RKO (cell line): ENCODE measurements around the gene SLIT3.

Experiments used
- DNase-seq: peaks from one replicate; pipeline ENCODE4 v3.0.0-alpha.2; 2016; ENCODE audit warnings: low spot score

Gene SLIT3

GRCh38 chr5:168829922-168830417, 471.0 kb downstream of the SLIT3 start:
- no peak for DNase-seq

GRCh38 chr5:168829044-168829443, 471.9 kb downstream of the SLIT3 start:
- no peak for DNase-seq

GRCh38 chr5:168827636-168828035, 473.3 kb downstream of the SLIT3 start:
- DNase-seq, result no peak

- DNase-seq, result no peak
Measured at GRCh38 chr5:168826246-168826725, 474.7 kb downstream of the SLIT3 start.

- peak; percentile 9 for DNase-seq
Measured at GRCh38 chr5:168822745-168823281, 478.1 kb downstream of the SLIT3 start.

- DNase-seq, result no peak
Measured at GRCh38 chr5:168822248-168822744, 478.6 kb downstream of the SLIT3 start.

- DNase-seq, result no peak
Measured at GRCh38 chr5:168820874-168821273, 480.1 kb downstream of the SLIT3 start.

GRCh38 chr5:168819004-168819621, 481.8 kb downstream of the SLIT3 start:
- no peak for DNase-seq

GRCh38 chr5:168818558-168818957, 482.4 kb downstream of the SLIT3 start:
- no peak for DNase-seq

- DNase-seq, result no peak
Measured at GRCh38 chr5:168817591-168817990, 483.3 kb downstream of the SLIT3 start.

GRCh38 chr5:168816661-168817060, 484.3 kb downstream of the SLIT3 start:
- DNase-seq, result no peak

GRCh38 chr5:168813184-168813968, 487.6 kb downstream of the SLIT3 start:
- DNase-seq, result no peak

GRCh38 chr5:168810641-168811040, 490.3 kb downstream of the SLIT3 start:
- DNase-seq, result no peak

GRCh38 chr5:168809218-168809617, 491.7 kb downstream of the SLIT3 start:
- no peak for DNase-seq

- DNase-seq, result no peak
Measured at GRCh38 chr5:168808051-168808616, 492.8 kb downstream of the SLIT3 start.

GRCh38 chr5:168807287-168807686, 493.7 kb downstream of the SLIT3 start:
- no peak for DNase-seq

- DNase-seq, result no peak
Measured at GRCh38 chr5:168803541-168803940, 497.4 kb downstream of the SLIT3 start.

- no peak for DNase-seq
Measured at GRCh38 chr5:168802337-168802736, 498.6 kb downstream of the SLIT3 start.

GRCh38 chr5:168801567-168801966, 499.4 kb downstream of the SLIT3 start:
- no peak for DNase-seq

- DNase-seq, result no peak
Measured at GRCh38 chr5:168800701-168801100, 500.2 kb downstream of the SLIT3 start.

GRCh38 chr5:168798065-168799023, 502.6 kb downstream of the SLIT3 start:
- no peak for DNase-seq
